Transverse colon (tissue), 4 donors: ENCODE measurements around the gene HOTAIR.

ENCODE experiments used
- CTCF ChIP-seq, 5 experiments: fragments of 200-600 bp in 3 of 5; fragments of 450-650 bp in 2 of 5; sonication (generic) in 3 of 5; IDR thresholded peaks; 1 replicate in 2 of 5; 2 replicates in 3 of 5; pipeline ENCODE4 v1.5.1; 2016 to 2017; ENCODE audit warnings: antibody characterized with exemption in 5 of 5, inconsistent platforms in 3 of 5, mild to moderate bottlenecking in 2 of 5, moderate library complexity in 1 of 5
- POLR2AphosphoS5 ChIP-seq, 3 donors: sonication (generic); formaldehyde crosslinking; IDR thresholded peaks; one replicate each; pipeline ENCODE4 v1.6.1; 2016; ENCODE audit warnings: antibody characterized with exemption in 3 of 3

DNA sequence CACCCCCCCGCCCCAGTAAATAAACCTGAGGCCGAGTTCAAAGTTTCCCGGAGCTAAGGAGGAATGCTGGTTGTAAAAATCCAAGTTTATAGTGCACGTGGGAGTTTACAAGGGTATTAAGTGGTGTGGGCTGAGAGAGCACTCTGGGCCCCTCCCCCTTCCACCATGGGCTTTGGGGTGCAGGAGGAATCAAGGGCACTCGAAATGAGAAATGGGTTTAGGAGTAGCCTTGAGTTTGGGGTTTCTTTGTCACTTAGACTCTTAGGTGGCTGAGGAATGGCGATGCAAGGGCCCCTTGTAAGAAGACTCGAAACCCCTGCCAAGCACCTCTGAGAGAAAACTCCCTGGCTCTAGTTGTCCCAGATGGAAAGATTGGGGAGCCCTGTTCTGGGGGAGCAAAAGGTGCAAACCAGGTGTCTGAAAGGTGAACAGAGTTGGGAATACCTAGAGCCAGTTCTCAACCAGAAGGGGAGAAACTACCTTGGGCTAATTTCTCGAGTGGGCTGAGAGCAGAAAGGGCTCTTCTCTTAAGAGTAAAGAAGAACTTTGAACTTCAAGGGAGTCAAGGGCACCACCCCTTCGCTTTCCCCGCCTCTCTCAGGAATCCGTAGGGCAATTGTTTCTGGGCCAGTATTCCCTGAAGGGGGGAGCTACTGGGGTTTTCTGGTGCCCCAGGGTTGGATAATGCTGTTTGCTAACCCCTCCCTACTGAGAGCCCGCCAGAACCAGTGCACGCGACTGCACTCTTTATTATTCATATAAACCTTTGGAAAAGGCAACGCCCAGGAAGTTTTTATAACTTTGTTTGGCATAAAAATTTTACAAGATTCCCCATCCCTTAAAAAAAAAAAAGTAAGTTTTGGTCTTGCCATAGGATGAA is 4.0 kb upstream of the HOTAIR start:
- TF ChIP-seq CTCF (IDR thresholded peaks at IDR 0.05) (no peak), POLR2AphosphoS5 (IDR thresholded peaks at IDR 0.05) (no peak)
